Measurements from ENCODE around the gene TRIO.

The TRIO gene

DNA sequence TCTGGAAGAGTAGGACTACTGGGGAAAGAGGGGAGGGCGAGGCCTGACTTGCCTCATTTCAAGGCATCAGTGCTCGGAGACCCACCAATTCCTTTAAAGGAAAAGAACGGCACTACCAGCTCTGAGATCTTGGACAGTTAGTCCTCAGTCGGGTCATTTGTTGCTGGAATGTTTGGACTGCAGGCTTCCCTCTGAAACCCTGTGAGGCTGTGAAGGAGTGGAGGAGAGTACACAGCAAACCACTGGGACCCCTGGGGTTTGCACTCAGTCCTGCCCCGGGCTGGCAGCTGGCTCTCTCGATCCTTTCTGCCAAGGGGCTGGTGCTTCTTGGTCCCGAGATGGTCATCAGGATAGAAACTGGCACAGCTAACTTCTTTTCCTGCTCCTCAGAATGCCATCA is 194.5 kb downstream of the TRIO start:
- DNase-seq = no peak

DNA sequence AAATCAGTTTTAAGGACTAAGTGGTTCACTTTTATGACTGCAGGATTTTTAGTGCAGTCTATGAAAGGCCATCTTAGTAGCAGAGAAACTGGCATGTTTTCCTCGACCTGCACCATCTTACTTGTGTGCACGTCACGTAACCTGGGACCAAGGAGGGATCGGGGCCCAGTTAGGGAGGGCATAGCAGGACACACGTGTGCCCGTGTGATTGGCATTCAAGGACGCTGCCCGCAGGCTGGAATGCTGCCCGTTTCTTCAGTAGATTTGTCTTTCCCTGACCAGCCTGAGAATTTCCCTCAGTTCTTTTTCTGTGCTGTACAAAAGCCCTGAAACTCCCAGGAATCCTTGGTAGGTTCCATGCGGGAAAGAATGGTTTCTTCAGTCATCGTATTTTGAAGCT is 196.3 kb downstream of the TRIO start:
- no peak for DNase-seq

DNA sequence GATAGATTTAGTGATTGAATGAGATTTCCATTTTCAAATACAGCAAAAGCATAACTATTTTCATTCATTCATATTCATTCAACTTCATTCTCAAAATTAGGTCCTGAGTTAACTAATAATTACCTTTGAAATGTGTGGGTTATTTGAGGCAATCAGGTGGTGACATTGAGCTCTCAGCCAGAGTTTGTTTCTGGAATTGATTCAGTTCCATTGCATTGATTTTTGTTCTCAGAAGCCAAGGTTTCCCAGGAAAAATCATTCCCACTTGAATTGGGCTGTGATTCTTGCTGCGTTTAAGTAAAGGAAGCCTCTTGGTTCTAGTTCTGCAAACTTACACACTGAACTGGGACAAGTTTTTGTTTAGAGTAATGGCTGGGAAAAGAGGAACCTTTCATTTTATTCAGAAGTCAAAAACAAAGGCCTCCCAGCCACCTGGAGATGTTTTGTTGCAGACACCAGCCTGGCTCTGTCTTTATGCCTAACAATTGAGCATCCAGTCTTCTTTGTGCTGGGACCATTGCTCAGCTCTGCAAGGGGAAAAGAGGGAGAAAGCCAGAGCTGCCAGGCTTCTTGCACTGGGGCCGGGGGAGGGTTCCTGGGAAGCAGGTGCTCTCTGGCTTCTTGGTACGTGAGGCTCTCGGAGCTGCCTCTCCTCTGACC is 198.6 kb downstream of the TRIO start:
- no peak for DNase-seq

- no peak for DNase-seq
These were observed 199.2 kb downstream of the TRIO start for GRCh38 chr5:14342306-14342705.

DNA sequence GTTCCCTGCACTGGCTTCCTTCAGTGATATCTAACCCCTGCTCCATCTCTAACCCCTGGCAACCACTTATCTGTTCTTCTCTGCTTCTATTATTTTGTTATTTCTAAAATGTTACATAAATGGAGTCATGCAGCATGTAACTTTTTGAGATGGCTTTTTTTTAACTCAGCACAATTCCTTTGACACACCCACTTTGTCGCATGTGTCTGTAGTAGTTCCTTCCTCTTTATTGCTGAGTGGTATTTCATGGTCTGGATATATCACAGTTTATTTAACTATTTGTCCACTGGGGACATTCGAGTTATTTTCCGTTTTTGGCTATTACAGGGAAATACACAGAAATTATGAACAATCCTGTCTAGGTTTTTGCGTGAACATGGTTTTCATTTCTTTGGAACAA is 200.2 kb downstream of the TRIO start:
- DNase-seq = no peak

DNA sequence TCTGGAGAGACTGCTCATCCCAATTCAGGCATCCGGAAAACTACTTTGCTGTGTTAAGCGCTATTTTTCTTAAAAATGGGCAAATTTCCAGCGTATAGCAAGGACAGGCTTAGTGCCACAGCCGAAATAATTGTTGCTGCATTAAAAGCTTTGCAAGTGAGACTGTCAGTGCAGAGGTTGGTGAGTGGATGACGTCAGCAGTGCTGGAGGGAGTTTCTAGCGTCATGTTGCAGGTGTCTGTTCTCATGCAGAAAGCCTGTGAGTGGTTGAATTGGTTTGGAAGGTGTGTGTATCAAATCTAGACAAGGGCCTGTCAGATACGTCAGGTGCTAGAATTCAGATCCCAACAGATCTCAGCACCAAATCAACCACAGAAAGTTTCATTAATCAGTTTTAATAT is 204.4 kb downstream of the TRIO start:
- DNase-seq = no peak

GRCh38 chr5:14348142-14348541 is 205.0 kb downstream of the TRIO start:
- DNase-seq = no peak

DNA sequence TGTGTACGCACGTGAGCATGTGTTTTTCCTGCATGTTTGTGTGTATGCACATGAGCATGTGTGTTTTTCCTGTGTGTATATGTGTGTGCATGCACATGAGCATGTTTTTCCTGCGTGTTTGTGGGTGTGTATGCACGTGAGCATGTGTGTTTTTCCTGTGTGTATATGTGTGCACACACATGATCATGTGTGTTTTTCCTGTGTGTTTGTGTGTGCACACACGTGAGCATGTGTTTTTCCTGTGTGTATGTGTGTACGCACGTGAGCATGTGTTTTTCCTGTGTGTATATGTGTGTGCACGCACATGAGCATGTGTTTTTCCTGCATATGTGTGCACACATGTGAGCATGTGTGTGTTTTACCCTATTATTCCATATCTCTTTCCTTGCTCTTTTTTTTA is 205.9 kb downstream of the TRIO start:
- DNase-seq = no peak

DNA sequence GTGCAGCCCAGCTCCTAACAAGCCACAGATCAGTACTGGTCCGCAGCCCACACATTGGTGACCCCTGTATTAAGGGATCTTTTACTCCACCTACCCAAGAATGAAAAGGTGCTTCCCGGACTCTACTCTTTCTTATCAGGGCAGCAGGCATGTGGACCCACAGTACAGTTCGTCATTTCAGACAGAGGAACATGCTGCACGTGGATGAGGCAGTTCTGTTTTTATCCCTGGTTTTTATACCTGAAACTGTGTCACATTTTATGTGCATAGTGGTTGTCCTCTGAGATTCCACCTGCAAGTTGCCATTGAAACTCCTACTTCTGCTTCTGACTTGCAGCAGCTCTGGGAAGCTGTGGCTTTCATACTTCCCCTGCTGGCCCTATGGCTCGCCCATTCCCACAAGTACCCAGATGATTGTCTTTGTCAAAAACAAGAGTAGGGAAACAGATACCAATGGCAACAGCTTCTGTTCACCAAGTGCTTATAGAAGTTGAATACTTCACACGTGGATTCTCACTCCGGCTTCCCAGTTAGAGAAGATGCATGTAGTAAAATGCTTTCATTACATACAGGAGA is 208.0 kb downstream of the TRIO start:
- no peak for DNase-seq

DNA sequence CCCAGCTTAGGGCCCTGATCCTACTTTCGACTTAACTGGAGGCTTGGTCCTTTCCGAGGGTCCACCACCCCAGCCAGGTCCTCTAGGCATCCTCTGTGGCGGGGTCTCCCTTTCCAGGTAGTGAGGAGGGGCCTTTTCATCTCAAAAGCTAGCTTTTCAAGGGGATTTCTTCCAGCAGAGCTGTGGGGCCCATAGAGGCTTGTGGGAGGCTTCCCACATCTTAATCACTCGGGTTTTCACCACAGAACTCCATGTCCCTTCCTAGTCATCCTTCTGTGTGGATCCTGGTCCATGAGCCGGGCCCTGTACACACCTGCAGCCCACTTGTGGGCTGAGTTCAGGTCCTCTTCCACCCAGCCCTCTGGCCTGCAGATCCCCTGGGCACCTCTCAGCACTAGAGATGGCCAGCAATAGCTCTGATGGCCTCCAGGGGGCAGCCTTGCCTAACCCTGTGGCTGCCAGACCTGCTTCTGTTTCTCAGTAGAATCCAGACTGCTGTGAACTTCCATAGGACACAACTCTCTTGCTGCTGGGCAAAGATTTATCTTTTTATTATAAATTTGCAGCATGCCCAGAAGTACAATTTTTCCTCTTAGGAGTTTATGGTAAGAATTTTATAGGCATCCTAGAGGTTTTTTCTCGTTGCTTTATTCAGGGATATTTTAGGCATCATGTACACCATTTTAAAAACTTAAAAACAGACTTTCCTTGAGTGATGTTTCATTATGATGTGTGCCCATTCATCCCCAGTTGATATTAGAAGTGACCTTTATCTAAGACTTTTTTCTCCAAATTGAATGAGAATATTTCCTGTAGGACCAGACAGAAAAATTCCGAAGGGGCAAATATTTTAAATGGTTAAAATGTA is 208.9 kb downstream of the TRIO start:
- peak; percentile 50 for DNase-seq

GRCh38 chr5:14353726-14354474 is 210.8 kb downstream of the TRIO start:
- DNase-seq = no peak

DNA sequence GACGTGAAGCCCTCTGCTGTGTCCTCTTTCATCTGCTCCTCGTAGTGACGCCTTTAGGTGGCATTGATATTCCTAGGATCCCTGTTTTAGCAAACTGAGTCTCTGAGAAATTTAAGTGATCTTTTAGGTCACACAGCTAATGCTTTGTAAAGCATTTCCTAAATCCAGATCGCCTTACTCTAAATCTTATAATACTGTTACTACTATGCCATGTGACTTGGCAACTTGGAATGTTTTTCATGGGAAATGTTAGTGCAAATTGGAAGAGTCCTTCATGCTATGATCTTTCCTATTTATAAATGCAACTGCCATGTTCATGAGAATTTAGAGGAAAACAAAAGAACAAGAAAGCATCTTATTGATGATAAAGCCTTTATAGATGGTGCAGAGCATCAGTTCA is 212.2 kb downstream of the TRIO start:
- no peak for DNase-seq

GRCh38 chr5:14356305-14356704 is 213.2 kb downstream of the TRIO start:
- no peak for DNase-seq

DNA sequence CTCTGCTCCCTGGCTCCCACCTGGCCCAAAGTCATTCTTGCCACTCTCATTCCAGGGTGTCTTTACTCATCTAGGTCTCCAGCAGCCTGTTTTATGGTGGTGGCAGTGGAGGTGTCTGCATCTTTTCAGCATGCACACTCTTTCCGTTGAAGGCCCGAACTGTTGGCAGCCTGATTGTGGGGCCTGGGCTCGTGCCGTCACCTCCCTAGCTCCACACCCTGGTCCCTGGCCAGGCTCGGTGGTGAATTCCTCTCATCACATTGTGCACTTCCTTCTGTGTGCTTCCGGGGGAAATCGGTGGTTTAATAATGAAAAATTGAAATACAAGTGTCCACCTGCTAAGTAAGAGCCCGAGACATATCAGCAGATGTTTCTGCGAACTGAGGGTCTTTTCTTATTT is 214.3 kb downstream of the TRIO start:
- DNase-seq = no peak

DNA sequence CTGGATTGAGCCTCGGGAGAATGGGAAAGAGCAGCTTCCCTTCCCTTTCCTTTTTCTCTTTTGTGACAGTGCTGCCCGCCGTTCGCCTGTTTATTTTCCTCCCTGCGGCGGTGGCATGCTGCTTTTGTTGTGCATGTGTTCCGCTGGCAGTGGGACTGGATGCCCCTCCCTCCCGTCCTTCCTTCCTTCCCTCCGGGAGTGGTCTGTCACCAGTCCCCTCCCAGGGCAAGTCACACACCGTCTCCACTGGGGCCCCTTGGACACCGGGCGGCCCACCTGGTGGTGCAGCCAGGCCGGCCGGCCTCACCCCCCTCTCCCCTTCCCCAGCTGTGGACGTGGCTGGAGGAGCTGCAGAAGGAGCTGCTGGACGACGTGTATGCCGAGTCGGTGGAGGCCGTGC is 214.7 kb downstream of the TRIO start:
- no peak for DNase-seq

GRCh38 chr5:14358536-14358935 is 215.4 kb downstream of the TRIO start:
- no peak for DNase-seq

- no peak for DNase-seq
These were observed 216.2 kb downstream of the TRIO start for GRCh38 chr5:14359069-14360043.

DNA sequence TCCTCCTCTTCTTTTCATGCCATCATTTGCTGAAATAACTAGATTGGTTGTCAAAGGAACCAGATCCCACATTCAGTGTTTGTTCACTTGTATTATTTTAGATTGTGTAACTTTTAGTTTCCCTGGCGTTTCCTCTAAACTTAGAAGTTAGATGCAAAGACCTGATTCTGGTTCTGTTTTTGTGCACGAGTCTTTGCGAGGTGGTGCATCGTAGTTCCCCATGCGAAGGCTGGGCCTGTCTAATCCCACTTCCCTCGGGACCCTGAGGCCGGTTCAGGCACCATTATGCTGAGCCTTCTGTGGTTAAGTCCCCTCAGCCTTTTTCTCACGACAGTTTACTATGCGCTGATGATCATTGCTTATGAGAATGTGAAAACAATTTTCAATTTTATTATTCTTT is 219.3 kb downstream of the TRIO start:
- no peak for DNase-seq

- no peak for DNase-seq
These were observed 221.0 kb downstream of the TRIO start for GRCh38 chr5:14364096-14364495.

DNA sequence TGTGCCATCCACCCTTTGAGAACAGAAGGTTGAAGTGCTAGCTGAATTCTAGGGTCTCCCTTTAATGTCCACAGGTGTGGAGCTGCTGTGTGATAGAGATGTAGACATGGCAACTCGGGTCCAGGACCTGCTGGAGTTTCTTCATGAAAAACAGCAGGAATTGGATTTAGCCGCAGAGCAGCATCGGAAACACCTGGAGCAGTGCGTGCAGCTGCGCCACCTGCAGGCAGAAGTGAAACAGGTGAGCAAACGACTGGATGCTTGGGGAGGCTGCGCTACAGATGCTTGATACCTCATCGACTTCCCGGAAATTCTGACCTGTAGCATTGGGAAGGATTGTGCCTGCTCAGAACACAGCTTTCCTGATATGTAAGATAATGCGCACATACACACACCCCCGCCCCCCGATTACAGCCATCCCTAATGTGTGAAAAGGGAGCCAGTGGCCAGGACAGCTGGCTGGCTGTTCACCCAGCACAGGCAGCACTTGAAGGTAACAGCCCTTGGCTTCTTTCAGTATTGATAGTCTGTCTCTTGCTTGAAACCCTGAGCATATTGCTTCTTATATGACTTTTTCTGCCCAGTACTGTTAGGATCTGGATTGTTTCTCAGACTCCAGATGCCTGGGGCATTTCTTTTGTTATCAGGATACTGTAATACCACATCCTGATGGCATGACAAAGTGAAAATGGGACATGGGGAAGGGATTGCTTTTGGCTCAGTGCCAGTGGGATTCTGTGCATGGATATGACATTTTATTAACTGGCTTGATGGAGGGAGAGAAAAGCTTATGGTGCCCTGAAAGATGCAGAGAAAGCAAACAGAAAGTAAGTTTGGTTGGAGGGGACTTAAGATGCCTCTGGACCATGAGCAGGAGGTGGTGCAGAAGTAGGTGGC is 221.7 kb downstream of the TRIO start:
- no peak for DNase-seq

DNA sequence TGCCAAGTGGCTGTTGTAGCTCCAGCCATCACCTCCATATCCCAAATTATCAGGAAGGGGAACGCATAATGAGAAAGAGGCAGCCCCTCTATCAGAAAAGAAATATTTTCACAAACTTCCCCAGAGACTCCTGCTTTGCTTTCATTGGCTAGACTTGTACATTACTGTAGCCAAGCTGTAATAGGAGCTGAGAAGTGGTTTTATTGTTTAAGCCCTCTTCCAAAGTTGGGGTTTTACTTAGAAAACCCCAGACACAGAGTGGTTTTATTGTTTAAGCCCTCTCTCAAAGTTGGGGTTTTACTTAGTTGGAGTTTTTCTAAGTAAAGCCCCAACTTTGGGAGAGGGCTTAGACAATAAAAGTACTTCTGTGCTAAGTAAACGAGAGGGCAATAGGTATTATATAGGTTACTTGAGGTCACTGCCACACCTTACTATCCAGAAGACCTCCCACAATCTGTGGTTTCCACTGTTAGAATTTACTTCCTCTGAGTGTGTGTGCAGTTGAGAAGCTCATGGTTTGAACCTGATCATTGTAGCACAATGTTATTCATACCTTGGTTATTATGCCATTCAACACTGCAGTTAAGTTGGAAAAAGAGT is 222.8 kb downstream of the TRIO start:
- DNase-seq = no peak
